Ovary (tissue), 3 donors: ENCODE results near the gene PHKG1.
"Not testable (repeated sequence)": the region's sequence is repeated elsewhere in the genome, so short reads cannot be mapped to it uniquely, and the experiment has no call there.

Experiments
- POLR2A ChIP-seq: fragments of 450-650 bp; IDR thresholded peaks from one replicate; pipeline ENCODE4 v1.6.1; 2017; ENCODE audit warnings: antibody characterized with exemption, mild to moderate bottlenecking, moderate library complexity
- TF ChIP-seq, protein P1 (sequence below), 3 donors: fragments of 450-650 bp in 2 of 3; fragments of 200-600 bp in 1 of 3; IDR thresholded peaks; one replicate each; pipeline versions ENCODE4 v1.5.1 to v1.8.0; 2016 to 2022; ENCODE audit warnings: antibody characterized with exemption in 3 of 3, mild to moderate bottlenecking in 1 of 3
- donor health status: DM: no; HTN: no; CAD: no.

DNA sequence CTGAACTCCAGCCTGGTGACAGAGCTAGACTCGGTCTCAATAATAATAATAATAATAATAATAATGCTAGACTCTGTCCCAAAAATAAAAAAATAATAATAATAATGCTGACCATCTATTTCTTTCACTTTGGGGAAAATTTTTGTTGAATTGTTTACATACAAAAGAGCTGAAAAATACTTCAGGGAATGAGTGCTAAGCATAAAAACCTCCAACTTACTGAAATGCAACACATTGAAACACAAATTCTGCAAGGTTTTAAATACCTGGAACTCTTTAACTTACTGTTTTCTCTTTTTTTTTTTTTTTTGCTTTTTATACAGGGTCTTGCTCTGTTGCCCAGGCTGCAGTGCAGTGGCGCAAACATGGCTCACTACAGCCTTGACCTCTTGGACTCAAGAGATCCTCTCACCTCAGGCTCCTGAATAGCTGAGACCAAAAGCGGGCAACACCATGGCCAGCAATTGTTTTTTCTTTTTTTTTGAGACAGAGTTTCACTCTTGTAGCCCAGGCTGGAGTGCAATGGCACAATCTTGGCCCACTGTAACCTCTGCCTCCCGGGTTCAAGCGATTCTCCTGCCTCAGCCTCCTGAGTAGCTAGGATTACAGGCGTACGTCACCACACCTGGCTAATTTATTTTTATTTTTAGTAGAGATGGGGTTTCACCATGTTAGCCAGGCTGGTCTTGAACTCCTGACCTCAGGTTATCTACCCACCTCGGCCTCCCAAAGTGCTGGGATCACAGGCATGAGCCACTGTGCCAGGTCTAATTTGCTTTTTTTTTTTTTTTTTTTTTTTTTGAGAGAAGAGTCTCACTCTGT, 5.6 kb upstream of the PHKG1 start:
- TF ChIP-seq POLR2A: not testable (repeated sequence)
- TF ChIP-seq, protein P1, sequence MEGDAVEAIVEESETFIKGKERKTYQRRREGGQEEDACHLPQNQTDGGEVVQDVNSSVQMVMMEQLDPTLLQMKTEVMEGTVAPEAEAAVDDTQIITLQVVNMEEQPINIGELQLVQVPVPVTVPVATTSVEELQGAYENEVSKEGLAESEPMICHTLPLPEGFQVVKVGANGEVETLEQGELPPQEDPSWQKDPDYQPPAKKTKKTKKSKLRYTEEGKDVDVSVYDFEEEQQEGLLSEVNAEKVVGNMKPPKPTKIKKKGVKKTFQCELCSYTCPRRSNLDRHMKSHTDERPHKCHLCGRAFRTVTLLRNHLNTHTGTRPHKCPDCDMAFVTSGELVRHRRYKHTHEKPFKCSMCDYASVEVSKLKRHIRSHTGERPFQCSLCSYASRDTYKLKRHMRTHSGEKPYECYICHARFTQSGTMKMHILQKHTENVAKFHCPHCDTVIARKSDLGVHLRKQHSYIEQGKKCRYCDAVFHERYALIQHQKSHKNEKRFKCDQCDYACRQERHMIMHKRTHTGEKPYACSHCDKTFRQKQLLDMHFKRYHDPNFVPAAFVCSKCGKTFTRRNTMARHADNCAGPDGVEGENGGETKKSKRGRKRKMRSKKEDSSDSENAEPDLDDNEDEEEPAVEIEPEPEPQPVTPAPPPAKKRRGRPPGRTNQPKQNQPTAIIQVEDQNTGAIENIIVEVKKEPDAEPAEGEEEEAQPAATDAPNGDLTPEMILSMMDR (IDR thresholded peaks at IDR 0.05): not testable (repeated sequence)
